GM21717 (cell line): ENCODE measurements around the gene BMPR2.
A peak's percentile ranks its signal among the peaks of the same experiment; 100 is the strongest.

ENCODE experiments used
- ATAC-seq: cut with Tn5 transposase; IDR thresholded peaks from one replicate; pipeline ENCODE4 v1.9.1; 2021; ENCODE audit warnings: mild to moderate bottlenecking, moderate library complexity; ENCODE audit not compliant: unreplicated experiment

The BMPR2 gene

GRCh38 chr2:202588647-202589581 lies 212.8 kb downstream of the BMPR2 start:
- no peak for ATAC-seq

- ATAC-seq: no peak
Observed at GRCh38 chr2:202589582-202589949, 213.4 kb downstream of the BMPR2 start.

- no peak for ATAC-seq
Observed at GRCh38 chr2:202592566-202592965, 216.4 kb downstream of the BMPR2 start.

GRCh38 chr2:202599105-202599504 lies 223.0 kb downstream of the BMPR2 start:
- ATAC-seq: no peak

- no peak for ATAC-seq
Observed at GRCh38 chr2:202599911-202600310, 223.8 kb downstream of the BMPR2 start.

GRCh38 chr2:202604699-202605098 lies 228.6 kb downstream of the BMPR2 start:
- ATAC-seq: no peak

- ATAC-seq: no peak
Observed at GRCh38 chr2:202605174-202605573, 229.0 kb downstream of the BMPR2 start.

GRCh38 chr2:202608142-202608852 lies 232.2 kb downstream of the BMPR2 start:
- no peak for ATAC-seq

- peak; percentile 97 for ATAC-seq
Observed at GRCh38 chr2:202609381-202610145, 233.4 kb downstream of the BMPR2 start.

GRCh38 chr2:202610380-202610779 lies 234.3 kb downstream of the BMPR2 start:
- no peak for ATAC-seq

- no peak for ATAC-seq
Observed at GRCh38 chr2:202612145-202612544, 236.0 kb downstream of the BMPR2 start.

GRCh38 chr2:202613479-202613878 lies 237.4 kb downstream of the BMPR2 start:
- ATAC-seq: no peak
